ENCODE data around the gene MT1E. TPM values are rescaled to one million over a fixed set of nuclear protein-coding genes. Genes with fewer than 3 reads are reported as not detected.
A peak's percentile ranks its signal among the peaks of the same experiment; 100 is the strongest.
"Not testable (repeated sequence)": the region's sequence is repeated elsewhere in the genome, so short reads cannot be mapped to it uniquely, and the experiment has no call there.

MT1E gene
- total and polyA plus RNA-seq, 8 donors, result 16.1 to 1,956 (median 434) TPM

- WGBS, 5 donors, result 66 to 73% (median 71%) methylated on average over 6 of the region's 6 CpGs
- Histone ChIP-seq H3K9me3 (no peaks in the 10 kb centered on the region), H3K36me3 (no peaks in the 10 kb centered on the region), H3K27me3 (peaks cover 0 to 17% (median 0%) of the 10 kb centered on the region in 3 donors), H3K4me3 (peak overlapping the region in 1 of 4 donors; percentile 45), H3K27ac (peak overlapping the region in 1 of 5 donors; percentile 77), H3K4me1 (peaks cover 14 to 39% (median 22%) of the 10 kb centered on the region in 4 donors)
- intact Hi-C loops (cut with DNase I; ENCODE audit: low total_unique reads), result no loop called here
- TF ChIP-seq POLR2AphosphoS5 (IDR thresholded peaks at IDR 0.05) (no peak), CTCF (IDR thresholded peaks at IDR 0.05) (no peak), EP300 (IDR thresholded peaks at IDR 0.05) (no peak)
- no peak for DNase-seq
Measured at GRCh38 chr16:56618138-56618537, 7.4 kb upstream of the MT1E start.

- no peak overlapping the region for H3K27ac ChIP-seq
- peaks cover 14 to 34% (median 22%) of the 10 kb centered on the region in 4 donors for H3K4me1 ChIP-seq
- 79 to 92% (median 81%) methylated on average over 7 to 8 of the region's 8 CpGs for WGBS, 5 donors
- no peak for DNase-seq
- H3K36me3 ChIP-seq, result no peaks in the 10 kb centered on the region
- intact Hi-C loops (cut with DNase I; ENCODE audit: low total_unique reads), result no loop called here
- no peak overlapping the region for H3K4me3 ChIP-seq
- H3K27me3 ChIP-seq, result peaks cover 0 to 25% (median 0%) of the 10 kb centered on the region in 3 donors
- no peaks in the 10 kb centered on the region for H3K9me3 ChIP-seq
- TF ChIP-seq EP300 (IDR thresholded peaks at IDR 0.05), result no peak
- TF ChIP-seq POLR2AphosphoS5 (IDR thresholded peaks at IDR 0.05), result no peak
- no peak for TF ChIP-seq POLR2A (IDR thresholded peaks at IDR 0.05)
- no peak for TF ChIP-seq CTCF (IDR thresholded peaks at IDR 0.05)
Measured at GRCh38 chr16:56620339-56620897, 5.2 kb upstream of the MT1E start.

- 71 to 81% (median 74%) methylated on average over 4 of the region's 4 CpGs for WGBS, 5 donors
Measured at GRCh38 chr16:56621665-56622445, 3.7 kb upstream of the MT1E start.

GRCh38 chr16:56623184-56623583 is 2.4 kb upstream of the MT1E start:
- WGBS, 5 donors, result 89 to 94% (median 92%) methylated on average over 5 of the region's 5 CpGs
- H3K36me3 ChIP-seq; DNase-seq; H3K9me3 ChIP-seq; H3K4me3 ChIP-seq; intact Hi-C loops (cut with DNase I; ENCODE audit: low total_unique reads): not testable (repeated sequence)
- peaks cover 11 to 28% (median 19%) of the 10 kb centered on the region in 4 donors for H3K4me1 ChIP-seq
- H3K27ac ChIP-seq, result peak overlapping the region in 1 of 5 donors; percentile 62
- peaks cover 0 to 13% (median 0%) of the 10 kb centered on the region in 3 donors for H3K27me3 ChIP-seq

More at GRCh38 chr16:56621665-56622445, 3.7 kb upstream of the MT1E start:
- Histone ChIP-seq H3K27ac (peak overlapping the region in 1 of 5 donors; percentile 62), H3K4me1 (peaks cover 19 to 34% (median 27%) of the 10 kb centered on the region in 4 donors), H3K27me3 (peaks cover 0 to 24% (median 0%) of the 10 kb centered on the region in 3 donors)
- DNase-seq; intact Hi-C loops (cut with DNase I; ENCODE audit: low total_unique reads); H3K4me3 ChIP-seq; H3K9me3 ChIP-seq; H3K36me3 ChIP-seq: not testable (repeated sequence)

- no peak for TF ChIP-seq EP300 (IDR thresholded peaks at IDR 0.05)
- TF ChIP-seq POLR2A (IDR thresholded peaks at IDR 0.05), result no peak
- TF ChIP-seq POLR2AphosphoS5 (IDR thresholded peaks at IDR 0.05), result no peak
- TF ChIP-seq CTCF (IDR thresholded peaks at IDR 0.05), result no peak
- peaks cover 0 to 9% (median 0%) of the 10 kb centered on the region in 3 donors for H3K27me3 ChIP-seq
- intact Hi-C loops (cut with DNase I; ENCODE audit: low total_unique reads), result no loop called here
- 93 to 98% (median 95%) methylated on average over 2 of the region's 2 CpGs for WGBS, 5 donors
- no peak overlapping the region for H3K4me3 ChIP-seq
- H3K4me1 ChIP-seq, result peaks cover 10 to 25% (median 16%) of the 10 kb centered on the region in 4 donors
- DNase-seq, result no peak
- no peaks in the 10 kb centered on the region for H3K9me3 ChIP-seq
- no peaks in the 10 kb centered on the region for H3K36me3 ChIP-seq
- H3K27ac ChIP-seq, result no peak overlapping the region
Measured at GRCh38 chr16:56623637-56624036, 1.9 kb upstream of the MT1E start.
